ENCODE data around the gene CHD6. TPM values are rescaled to one million over a fixed set of nuclear protein-coding genes. Genes with fewer than 3 reads are reported as not detected.

CHD6 gene
- total RNA-seq, 6 donors from 2014 or later = 25.4 to 62.9 (median 35.3) TPM

DNA sequence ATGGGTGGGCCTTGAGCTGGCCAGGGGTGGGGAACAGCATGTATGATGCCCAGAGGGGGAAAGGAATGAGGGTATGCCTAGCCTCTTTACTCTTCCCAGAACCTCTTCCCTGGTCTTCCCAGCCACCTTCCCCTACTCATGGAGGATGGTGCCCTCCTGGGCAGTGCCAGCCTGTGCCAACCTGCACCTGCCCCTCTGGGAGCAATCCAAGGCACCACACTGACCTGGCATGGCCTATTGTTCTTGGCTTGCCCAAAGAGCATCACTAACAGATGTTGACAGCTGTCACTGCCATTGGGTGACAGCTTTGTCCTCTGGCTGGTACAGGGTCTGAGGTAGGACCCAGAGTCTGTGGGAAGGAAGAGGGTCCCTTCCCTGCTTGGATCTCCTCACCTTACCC lies 264.6 kb downstream of the CHD6 start:
- TF ChIP-seq, protein P1, sequence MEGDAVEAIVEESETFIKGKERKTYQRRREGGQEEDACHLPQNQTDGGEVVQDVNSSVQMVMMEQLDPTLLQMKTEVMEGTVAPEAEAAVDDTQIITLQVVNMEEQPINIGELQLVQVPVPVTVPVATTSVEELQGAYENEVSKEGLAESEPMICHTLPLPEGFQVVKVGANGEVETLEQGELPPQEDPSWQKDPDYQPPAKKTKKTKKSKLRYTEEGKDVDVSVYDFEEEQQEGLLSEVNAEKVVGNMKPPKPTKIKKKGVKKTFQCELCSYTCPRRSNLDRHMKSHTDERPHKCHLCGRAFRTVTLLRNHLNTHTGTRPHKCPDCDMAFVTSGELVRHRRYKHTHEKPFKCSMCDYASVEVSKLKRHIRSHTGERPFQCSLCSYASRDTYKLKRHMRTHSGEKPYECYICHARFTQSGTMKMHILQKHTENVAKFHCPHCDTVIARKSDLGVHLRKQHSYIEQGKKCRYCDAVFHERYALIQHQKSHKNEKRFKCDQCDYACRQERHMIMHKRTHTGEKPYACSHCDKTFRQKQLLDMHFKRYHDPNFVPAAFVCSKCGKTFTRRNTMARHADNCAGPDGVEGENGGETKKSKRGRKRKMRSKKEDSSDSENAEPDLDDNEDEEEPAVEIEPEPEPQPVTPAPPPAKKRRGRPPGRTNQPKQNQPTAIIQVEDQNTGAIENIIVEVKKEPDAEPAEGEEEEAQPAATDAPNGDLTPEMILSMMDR (IDR thresholded peaks at IDR 0.05) = no peak
- TF ChIP-seq EP300 (IDR thresholded peaks at IDR 0.05) = no peak
- no peak for TF ChIP-seq POLR2A (IDR thresholded peaks at IDR 0.05)
- TF ChIP-seq POLR2AphosphoS5 (IDR thresholded peaks at IDR 0.05) = no peak
- Histone ChIP-seq H3K4me3 (no peak overlapping the region), H3K36me3 (peaks cover 0 to 46% (median 21%) of the 10 kb centered on the region in 4 donors), H3K27ac (no peak overlapping the region), H3K27me3 (no peaks in the 10 kb centered on the region), H3K4me1 (no peaks in the 10 kb centered on the region), H3K9me3 (no peaks in the 10 kb centered on the region)
- ATAC-seq (ENCODE audit: low FRiP score in 2 of 2) (no peak), DNase-seq (no peak)

DNA sequence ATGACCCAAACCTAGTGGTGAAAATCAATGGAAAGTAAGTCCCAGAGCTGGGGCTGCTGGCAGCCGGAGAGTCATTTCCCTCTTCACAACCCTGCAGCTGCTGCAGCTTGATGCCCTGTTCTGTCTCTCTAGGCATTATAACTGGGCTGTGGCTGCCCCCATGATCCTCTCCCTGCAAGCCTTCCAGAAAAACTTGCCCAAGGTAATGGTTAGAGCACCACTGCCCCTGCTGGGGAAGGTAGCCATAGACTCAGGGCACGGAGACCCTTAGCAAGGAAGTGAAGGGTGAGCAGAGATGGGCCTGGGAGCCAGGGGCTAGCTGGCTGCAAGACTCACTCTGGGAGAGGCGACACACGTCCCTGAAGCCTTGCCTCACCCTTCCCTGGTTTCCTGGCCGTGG lies 265.5 kb downstream of the CHD6 start:
- 85 to 90% methylated on average over 5 of the region's 5 CpGs for WGBS, 2 donors
- Histone ChIP-seq H3K4me1 (no peaks in the 10 kb centered on the region), H3K9me3 (no peaks in the 10 kb centered on the region), H3K36me3 (peaks cover 0 to 39% (median 20%) of the 10 kb centered on the region in 4 donors), H3K27ac (no peak overlapping the region), H3K4me3 (no peak overlapping the region), H3K27me3 (no peaks in the 10 kb centered on the region)
- DNase-seq = no peak
- TF ChIP-seq POLR2AphosphoS5 (IDR thresholded peaks at IDR 0.05) = no peak
- no peak for TF ChIP-seq EP300 (IDR thresholded peaks at IDR 0.05)
- TF ChIP-seq POLR2A (IDR thresholded peaks at IDR 0.05) = no peak
- TF ChIP-seq, protein P1 (IDR thresholded peaks at IDR 0.05) = no peak
- no peak for ATAC-seq (ENCODE audit: low FRiP score in 2 of 2)

DNA sequence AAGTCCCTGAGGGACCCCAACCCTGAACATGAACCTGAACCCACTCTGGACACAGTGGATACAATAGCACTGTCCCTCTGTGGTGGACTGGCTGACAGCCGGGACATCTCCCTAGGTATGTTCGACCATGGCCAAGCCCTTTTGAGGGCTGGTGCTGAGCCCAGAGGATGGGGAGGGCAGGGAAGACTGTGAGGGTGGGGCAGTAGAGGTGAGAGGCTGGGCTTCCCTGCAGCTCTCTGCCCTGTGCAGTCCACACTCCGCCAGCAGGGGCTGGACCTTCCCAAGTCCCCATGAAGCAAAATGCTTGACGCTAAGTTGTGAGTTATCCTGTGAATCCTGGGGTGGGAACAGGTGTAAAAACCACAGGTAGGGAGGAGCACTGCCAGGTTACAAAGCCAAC lies 266.1 kb downstream of the CHD6 start:
- Histone ChIP-seq H3K4me3 (no peak overlapping the region), H3K4me1 (no peaks in the 10 kb centered on the region), H3K9me3 (no peaks in the 10 kb centered on the region), H3K36me3 (peaks cover 0 to 33% (median 18%) of the 10 kb centered on the region in 4 donors), H3K27me3 (no peaks in the 10 kb centered on the region), H3K27ac (no peak overlapping the region)
- ATAC-seq (ENCODE audit: low FRiP score in 2 of 2) (no peak), DNase-seq (no peak)
- WGBS, 2 donors = 89 to 94% methylated on average over 3 to 4 of the region's 4 CpGs
- TF ChIP-seq, protein P1 (IDR thresholded peaks at IDR 0.05) = no peak
- TF ChIP-seq POLR2AphosphoS5 (IDR thresholded peaks at IDR 0.05) = no peak
- TF ChIP-seq EP300 (IDR thresholded peaks at IDR 0.05) = no peak
- TF ChIP-seq POLR2A (IDR thresholded peaks at IDR 0.05) = no peak

Data from upper lobe of left lung (tissue), 6 donors.